KBM-7 (cell line): ENCODE results near the gene UHMK1.

Experiments
- DNase-seq: peaks from one replicate; pipeline ENCODE4 v3.0.0-alpha.2; 2015
- in situ Hi-C: fragments of 300-500 bp; cut with MboI; formaldehyde crosslinking; loops from 2 replicates; pipeline ENCODE4 v1.14.3; 2020; ENCODE audit warnings: low sequenced_read_pairs, low pct_unique_long_range_greater_than_20kb, mixed read lengths

UHMK1 gene

GRCh38 chr1:162502077-162502476, 4.5 kb downstream of the UHMK1 start:
- DNase-seq, result no peak
- in situ Hi-C loops, result no loop called here

- no peak for DNase-seq
- in situ Hi-C loops, result no loop called here
Measured at GRCh38 chr1:162502928-162503327, 5.3 kb downstream of the UHMK1 start.

- DNase-seq, result no peak
- in situ Hi-C loops, result no loop called here
Measured at GRCh38 chr1:162527314-162527713, 29.7 kb downstream of the UHMK1 start.

DNA sequence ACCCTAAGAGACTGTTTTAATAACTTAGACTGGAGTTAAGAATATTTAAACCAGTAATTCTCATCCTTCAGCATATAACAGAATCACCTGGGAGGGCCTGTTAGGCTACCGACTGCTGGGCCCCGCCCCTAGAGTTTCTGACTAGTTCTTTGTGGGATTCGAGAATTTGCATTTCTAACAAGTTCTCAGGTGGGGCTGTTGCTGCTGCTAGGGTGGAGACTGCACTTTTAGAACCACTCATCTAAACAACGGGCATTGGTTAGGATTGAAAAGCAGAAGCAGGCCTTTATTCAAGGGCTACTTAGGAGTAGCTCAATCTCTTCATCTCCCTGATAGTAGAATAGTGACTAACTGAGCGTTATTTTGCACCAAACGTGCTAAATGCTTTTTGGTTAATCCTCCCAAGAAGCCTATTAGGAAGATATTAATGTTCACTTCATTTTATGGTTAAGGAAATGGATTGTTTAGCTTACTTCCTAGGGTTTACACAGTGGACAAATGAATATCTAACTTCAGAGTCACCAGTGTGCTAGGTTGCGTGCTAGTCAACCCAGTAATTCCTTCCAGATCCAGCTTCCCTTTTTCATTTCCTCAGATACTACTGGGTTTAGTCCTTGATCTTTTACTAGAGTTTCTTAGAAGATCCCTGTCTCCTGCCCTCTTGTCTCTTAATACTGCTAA, 32.8 kb downstream of the UHMK1 start:
- DNase-seq, result no peak
- in situ Hi-C loops, result no loop called here

- in situ Hi-C loops, result no loop called here
- no peak for DNase-seq
Measured at GRCh38 chr1:162530988-162531319, 33.3 kb downstream of the UHMK1 start.

GRCh38 chr1:162535501-162535900, 37.9 kb downstream of the UHMK1 start:
- in situ Hi-C loops, result no loop called here
- DNase-seq, result no peak

DNA sequence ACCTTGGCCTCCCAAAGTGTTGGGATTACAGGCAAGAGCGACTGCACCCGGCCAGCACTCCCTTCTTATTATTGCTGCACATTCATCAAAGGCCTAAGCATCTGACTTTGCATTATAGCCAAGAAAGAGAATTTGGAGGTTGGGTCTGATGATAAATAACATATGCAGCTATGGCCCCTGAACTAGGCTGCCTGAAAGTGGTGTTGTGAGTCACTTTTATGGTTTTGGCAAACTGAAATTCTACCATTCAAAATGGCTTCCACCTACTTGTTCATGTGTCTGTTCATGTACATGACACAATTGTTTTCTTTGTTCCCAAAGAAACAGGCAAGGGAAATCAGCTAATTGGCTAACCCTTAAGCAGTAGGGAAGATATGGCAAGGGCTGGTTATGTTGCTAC, 38.9 kb downstream of the UHMK1 start:
- in situ Hi-C loops, result no loop called here
- DNase-seq, result no peak

GRCh38 chr1:162537216-162537615, 39.6 kb downstream of the UHMK1 start:
- DNase-seq, result no peak
- in situ Hi-C loops, result no loop called here

DNA sequence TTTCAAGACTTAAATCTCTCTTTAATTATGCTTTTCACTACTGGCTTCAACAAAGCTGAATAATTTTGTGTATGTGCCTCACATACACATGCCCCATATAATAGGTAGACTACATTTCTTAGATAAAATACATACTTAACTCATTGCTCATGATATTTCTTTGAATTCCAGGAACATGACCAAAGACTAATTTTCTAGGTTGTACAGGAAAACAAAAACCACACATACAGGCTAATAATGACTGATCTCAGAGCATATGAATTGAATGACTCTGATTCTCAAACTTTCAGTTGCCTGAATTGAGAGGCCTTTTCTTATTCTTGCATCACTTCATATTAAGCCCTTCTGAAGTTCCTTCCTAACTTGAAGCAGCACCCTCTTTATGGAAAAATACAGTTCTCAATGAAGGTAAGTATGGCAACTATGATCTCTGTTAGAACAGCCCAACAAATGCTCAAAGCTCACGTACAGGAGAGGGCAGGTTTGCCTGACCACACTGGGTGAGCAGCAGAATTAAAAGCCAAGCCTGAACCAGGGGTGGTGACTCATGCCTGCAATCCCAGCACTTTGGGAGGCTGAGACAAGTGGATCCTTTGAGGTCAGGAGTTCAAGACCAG, 41.3 kb downstream of the UHMK1 start:
- in situ Hi-C loops, result no loop called here

DNA sequence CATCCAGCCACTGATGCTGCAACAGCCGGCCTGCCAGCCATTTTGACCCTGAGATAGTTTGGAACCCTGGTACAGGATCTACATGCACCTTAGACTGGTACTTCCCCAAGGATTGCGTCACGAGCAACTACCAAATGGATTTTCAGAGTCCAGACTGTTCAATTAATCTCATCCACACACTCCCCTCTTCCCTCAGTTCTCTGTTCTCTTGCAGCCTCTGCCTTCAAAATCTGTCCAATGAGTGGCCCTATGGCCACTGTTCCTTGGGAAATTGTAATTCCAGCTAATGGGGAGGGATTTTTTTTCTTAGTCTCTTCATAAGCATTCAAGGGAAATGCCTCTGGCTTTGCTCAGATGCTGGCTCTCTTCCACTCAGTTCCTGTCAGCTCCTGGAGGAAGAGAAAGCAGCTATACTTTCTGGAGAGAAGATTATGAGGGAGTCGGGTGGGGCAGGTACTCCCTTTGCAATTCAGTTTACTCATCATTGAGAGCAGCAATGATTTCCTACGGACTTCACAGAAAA, 44.1 kb downstream of the UHMK1 start:
- no peak for DNase-seq
- in situ Hi-C loops, result no loop called here

More for the DNA sequence above, 41.3 kb downstream of the UHMK1 start:
- DNase-seq, result no peak

DNA sequence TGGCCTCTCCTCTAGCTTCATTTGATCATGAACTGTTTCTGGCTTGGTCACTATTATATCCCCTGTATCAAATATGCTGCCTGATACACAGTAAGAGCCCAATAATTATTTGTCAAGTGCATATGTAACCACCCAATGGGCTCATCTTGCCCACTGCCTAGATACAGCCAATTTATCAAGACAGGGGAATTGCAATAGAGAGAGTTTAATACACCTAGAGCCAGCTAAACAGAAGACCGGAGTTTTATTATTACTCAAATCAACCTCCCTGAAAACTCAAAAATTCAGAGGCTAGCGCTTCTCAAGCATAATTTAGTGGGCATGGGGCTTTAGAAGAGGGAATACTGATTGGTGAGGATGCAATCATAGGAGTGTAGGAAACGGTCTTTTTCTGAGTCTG, 45.6 kb downstream of the UHMK1 start:
- DNase-seq, result no peak
- in situ Hi-C loops, result no loop called here

GRCh38 chr1:162548170-162548569, 50.6 kb downstream of the UHMK1 start:
- in situ Hi-C loops, result no loop called here
- DNase-seq, result no peak

- in situ Hi-C loops, result no loop called here
- DNase-seq, result no peak
Measured at GRCh38 chr1:162549001-162549400, 51.4 kb downstream of the UHMK1 start.

- DNase-seq, result no peak
Measured at GRCh38 chr1:162550925-162551324, 53.3 kb downstream of the UHMK1 start.

DNA sequence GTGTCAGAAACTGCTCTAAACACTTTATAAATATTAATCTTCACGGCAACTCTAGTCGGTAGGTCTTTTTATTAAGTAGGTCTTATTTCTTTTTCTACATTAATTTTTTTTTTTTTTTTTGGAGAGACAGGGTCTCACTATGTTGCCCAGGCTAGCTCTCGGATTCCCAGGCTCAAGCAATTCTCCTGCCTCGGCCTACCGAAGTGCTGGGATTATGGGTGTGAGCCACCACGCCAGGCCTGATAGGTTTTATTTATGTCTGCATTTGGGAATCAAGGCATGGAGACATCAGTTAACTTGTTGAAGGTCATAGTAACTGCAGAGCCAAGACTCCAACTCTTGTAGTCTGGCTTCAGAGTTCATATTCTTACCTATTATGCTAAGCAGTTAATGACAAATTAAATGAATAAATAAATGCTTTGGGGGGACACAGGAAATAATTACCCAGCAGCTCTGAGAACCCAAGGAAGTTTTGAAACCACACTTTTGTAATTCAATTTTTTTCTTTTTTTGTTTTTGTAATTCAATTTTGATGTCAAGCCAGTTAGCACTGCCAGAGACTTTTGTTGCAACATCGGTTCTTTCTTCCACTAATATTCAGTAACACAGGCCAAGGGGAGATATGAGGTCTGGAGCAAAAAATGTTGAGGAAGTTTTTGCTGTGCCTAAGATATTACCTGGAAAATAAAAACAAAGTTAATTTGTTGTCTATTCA, 54.5 kb downstream of the UHMK1 start:
- in situ Hi-C loops, result no loop called here
- no peak for DNase-seq

More at GRCh38 chr1:162550925-162551324, 53.3 kb downstream of the UHMK1 start:
- in situ Hi-C loops, result no loop called here

GRCh38 chr1:162552684-162553252, 55.1 kb downstream of the UHMK1 start:
- in situ Hi-C loops, result no loop called here

GRCh38 chr1:162554258-162554657, 56.6 kb downstream of the UHMK1 start:
- in situ Hi-C loops, result no loop called here

More at GRCh38 chr1:162552684-162553252, 55.1 kb downstream of the UHMK1 start:
- no peak for DNase-seq

GRCh38 chr1:162557536-162557935, 59.9 kb downstream of the UHMK1 start:
- no peak for DNase-seq
- in situ Hi-C loops, result no loop called here

More at GRCh38 chr1:162554258-162554657, 56.6 kb downstream of the UHMK1 start:
- no peak for DNase-seq

- in situ Hi-C loops, result no loop called here
- DNase-seq, result no peak
Measured at GRCh38 chr1:162560303-162561036, 62.9 kb downstream of the UHMK1 start.
